GM12872 (cell line): ENCODE results near the gene SMYD3.
A peak's percentile ranks its signal among the peaks of the same experiment; 100 is the strongest.

Source experiments
- CTCF ChIP-seq: IDR thresholded peaks from 3 replicates; pipeline ENCODE4 v1.5.1; 2011; ENCODE audit warnings: low read depth, mild to moderate bottlenecking, low read length, moderate library complexity; ENCODE audit not compliant: insufficient read depth

The SMYD3 gene

GRCh38 chr1:246020211-246020954 lies 486.7 kb downstream of the SMYD3 start:
- no peak for TF ChIP-seq CTCF

- no peak for TF ChIP-seq CTCF
Observed at GRCh38 chr1:246018146-246018545, 488.9 kb downstream of the SMYD3 start.

GRCh38 chr1:246012341-246012740 lies 494.7 kb downstream of the SMYD3 start:
- TF ChIP-seq CTCF: peak; percentile 67

GRCh38 chr1:246010386-246010785 lies 496.7 kb downstream of the SMYD3 start:
- no peak for TF ChIP-seq CTCF

GRCh38 chr1:246008363-246008831 lies 498.7 kb downstream of the SMYD3 start:
- no peak for TF ChIP-seq CTCF

- no peak for TF ChIP-seq CTCF
Observed at GRCh38 chr1:246005067-246005466, 502.0 kb downstream of the SMYD3 start.

- TF ChIP-seq CTCF: no peak
Observed at GRCh38 chr1:246004301-246004700, 502.8 kb downstream of the SMYD3 start.
